H9 (cell line): ENCODE results near the gene ODAD2. TPM values are rescaled to one million over a fixed set of nuclear protein-coding genes. Genes with fewer than 3 reads are reported as not detected.

ENCODE experiments used
- DNase-seq: peaks from one replicate; pipeline ENCODE4 v3.0.0-alpha.2; 2017
- H2AFZ ChIP-seq: one replicate; pipeline ENCODE4 v1.6.1; 2013; ENCODE audit warnings: mild to moderate bottlenecking, low read length, control low read depth, moderate library complexity
- H2AK5ac ChIP-seq: 2 replicates; pipeline ENCODE4 v1.6.1; 2013; ENCODE audit warnings: low read length, control low read depth, mixed read lengths; ENCODE audit not compliant: insufficient read length
- H2BK120ac ChIP-seq: one replicate; pipeline ENCODE4 v1.6.1; 2013; ENCODE audit warnings: low read depth, mild to moderate bottlenecking, low read length, control low read depth, inconsistent platforms; ENCODE audit not compliant: poor library complexity, severe bottlenecking
- H2BK12ac ChIP-seq: 2 replicates; pipeline ENCODE4 v1.6.1; 2013; ENCODE audit warnings: low read length, control low read depth, mixed read lengths, low read depth; ENCODE audit not compliant: insufficient read length
- H2BK15ac ChIP-seq: 2 replicates; pipeline ENCODE4 v1.6.1; 2013; ENCODE audit warnings: low read depth, low read length, control low read depth
- H2BK20ac ChIP-seq: one replicate; pipeline ENCODE4 v1.6.1; 2013; ENCODE audit warnings: low read depth, mild to moderate bottlenecking, low read length, control low read depth, inconsistent platforms; ENCODE audit not compliant: poor library complexity, severe bottlenecking
- H2BK5ac ChIP-seq: 2 replicates; pipeline ENCODE4 v1.6.1; 2013; ENCODE audit warnings: low read length, control low read depth, mixed read lengths; ENCODE audit not compliant: insufficient read length
- H3K14ac ChIP-seq: 2 replicates; pipeline ENCODE4 v1.6.1; 2013; ENCODE audit warnings: low read length, control low read depth; ENCODE audit not compliant: insufficient read depth
- H3K18ac ChIP-seq: 2 replicates; pipeline ENCODE4 v1.6.1; 2013; ENCODE audit warnings: low read depth, mild to moderate bottlenecking, mixed read lengths, low read length, control low read depth; ENCODE audit not compliant: insufficient read length
- H3K23ac ChIP-seq: 2 replicates; pipeline ENCODE4 v1.6.1; 2013; ENCODE audit warnings: low read length, control low read depth, mixed read lengths, low read depth; ENCODE audit not compliant: insufficient read length
- H3K23me2 ChIP-seq: 2 replicates; pipeline ENCODE4 v1.6.1; 2013; ENCODE audit warnings: low read depth, mild to moderate bottlenecking, mixed read lengths, low read length, control low read depth; ENCODE audit not compliant: insufficient read length, poor library complexity, severe bottlenecking
- H3K27ac ChIP-seq: 2 replicates; pipeline ENCODE4 v1.5.1; 2013; ENCODE audit warnings: low read length, control low read depth, mixed read lengths, low read depth; ENCODE audit not compliant: insufficient read length
- H3K27me3 ChIP-seq: 2 replicates; pipeline ENCODE4 v1.6.1; 2013; ENCODE audit warnings: low read length, control low read depth, inconsistent platforms; ENCODE audit not compliant: insufficient read depth
- H3K4ac ChIP-seq: 2 replicates; pipeline ENCODE4 v1.6.1; 2013; ENCODE audit warnings: low read depth, mild to moderate bottlenecking, control low read depth, inconsistent platforms, low read length, moderate library complexity
- H3K4me1 ChIP-seq: 2 replicates; pipeline ENCODE4 v1.6.1; 2013; ENCODE audit warnings: low read length, control low read depth, inconsistent platforms; ENCODE audit not compliant: insufficient read depth
- H3K4me2 ChIP-seq: 2 replicates; pipeline ENCODE4 v1.6.1; 2013; ENCODE audit warnings: low read length, control low read depth, mixed read lengths; ENCODE audit not compliant: insufficient read length, insufficient read depth
- H3K56ac ChIP-seq: 2 replicates; pipeline ENCODE4 v1.6.1; 2013; ENCODE audit warnings: low read depth, mild to moderate bottlenecking, mixed read lengths, low read length, control low read depth; ENCODE audit not compliant: insufficient read length
- H3K79me1 ChIP-seq: 2 replicates; pipeline ENCODE4 v1.6.1; 2013; ENCODE audit warnings: low read depth, mild to moderate bottlenecking, moderate library complexity, low read length, control low read depth, inconsistent platforms; ENCODE audit not compliant: insufficient read depth, poor library complexity, severe bottlenecking
- H3K79me2 ChIP-seq: 2 replicates; pipeline ENCODE4 v1.6.1; 2013; ENCODE audit warnings: low read length, control low read depth, inconsistent platforms; ENCODE audit not compliant: insufficient read depth
- H3K9ac ChIP-seq: 2 replicates; pipeline ENCODE4 v1.6.1; 2013; ENCODE audit warnings: low read length, control low read depth, mixed read lengths; ENCODE audit not compliant: insufficient read length; ENCODE audit errors: extremely low read depth
- H3K9me3 ChIP-seq: one replicate; pipeline ENCODE4 v1.6.1; 2013; ENCODE audit warnings: low read depth, low read length, inconsistent platforms; ENCODE audit not compliant: control insufficient read depth
- H3T11ph ChIP-seq: one replicate; pipeline ENCODE4 v1.6.1; 2013; ENCODE audit warnings: mild to moderate bottlenecking, low read length, control low read depth, inconsistent platforms
- H4K20me1 ChIP-seq: one replicate; pipeline ENCODE4 v1.6.1; 2013; ENCODE audit not compliant: control insufficient read depth, insufficient read length, insufficient read depth
- H4K5ac ChIP-seq: 2 replicates; pipeline ENCODE4 v1.6.1; 2013; ENCODE audit warnings: low read depth, mild to moderate bottlenecking, mixed read lengths, low read length, control low read depth; ENCODE audit not compliant: insufficient read length
- H4K8ac ChIP-seq: replicated peaks from 2 replicates; pipeline ENCODE4 v1.6.1; 2013; ENCODE audit warnings: low read length, control low read depth, mixed read lengths, low read depth; ENCODE audit not compliant: insufficient read length
- H4K91ac ChIP-seq: 2 replicates; pipeline ENCODE4 v1.6.1; 2013; ENCODE audit warnings: low read depth, mild to moderate bottlenecking, moderate library complexity, mixed read lengths, low read length, control low read depth; ENCODE audit not compliant: insufficient read length
- H3K27ac Mint-ChIP-seq, 3 experiments: 2 replicates in 2 of 3; 3 replicates in 1 of 3; pipeline ENCODE4 v1.8.0; 2020 to 2021; ENCODE audit warnings: mixed read lengths in 3 of 3, mild to moderate bottlenecking in 1 of 3, moderate library complexity in 1 of 3
- H3K27me3 Mint-ChIP-seq: 2 replicates; pipeline ENCODE4 v1.8.0; 2021; ENCODE audit warnings: low read depth, mild to moderate bottlenecking, moderate library complexity, mixed read lengths
- H3K36me3 Mint-ChIP-seq, 3 experiments: 2 replicates in 2 of 3; 3 replicates in 1 of 3; pipeline ENCODE4 v1.8.0; 2020 to 2021; ENCODE audit warnings: low read depth in 3 of 3, mixed read lengths in 3 of 3; ENCODE audit not compliant: insufficient read depth in 1 of 3
- H3K4me1 Mint-ChIP-seq, 2 experiments: 2 replicates each; pipeline ENCODE4 v1.8.0; 2020; ENCODE audit warnings: mixed read lengths in 2 of 2
- H3K4me3 Mint-ChIP-seq, 2 experiments: 2 replicates in 1 of 2; 3 replicates in 1 of 2; pipeline ENCODE4 v1.8.0; 2020 to 2021; ENCODE audit warnings: mild to moderate bottlenecking in 2 of 2, mixed read lengths in 2 of 2, moderate library complexity in 1 of 2
- H3K9me3 Mint-ChIP-seq, 2 experiments: 2 replicates in 1 of 2; 3 replicates in 1 of 2; pipeline ENCODE4 v1.8.0; 2020; ENCODE audit warnings: mild to moderate bottlenecking in 2 of 2, mixed read lengths in 2 of 2, moderate library complexity in 1 of 2
- CTCF ChIP-seq: fragments of 200-600 bp; sonication (generic); conservative IDR thresholded peaks from 3 replicates; pipeline ENCODE4 v1.8.0; 2021; ENCODE audit warnings: antibody characterized with exemption, mild to moderate bottlenecking
- WGBS: extraction: QIAGEN DNeasy Blood & Tissue Kit; methylation state at CpG from one replicate; pipeline ENCODE4 v1.1.7; 2013; ENCODE audit warnings: missing lambda C conversion rate, low lambda C conversion rate, mixed read lengths; ENCODE audit not compliant: insufficient read length; ENCODE audit errors: extremely low coverage; 5-methylcytosine and 5-hydroxymethylcytosine counted together
- total RNA-seq: library from RNA; stranded (reverse); gene quantifications from 2 replicates; pipeline ENCODE4 v1.2.1, GENCODE V29; 2021

The ODAD2 gene
- total RNA-seq, 1 experiment from 2014 or later = 4.5 TPM

- Mint-ChIP-seq H3K36me3 (peaks cover 0 to 4% (median 4%) of the 10 kb centered on the region in 3 experiments; a peak in 4 of 7 replicates), H3K4me1 (no peaks in the 10 kb centered on the region), H3K27me3 (no peaks in the 10 kb centered on the region), H3K27ac (no peak overlapping the region), H3K4me3 (no peak overlapping the region), H3K9me3 (peaks cover 3 to 4% of the 10 kb centered on the region in 2 experiments; a peak in 3 of 5 replicates)
- no peaks in the 10 kb centered on the region for H3K79me2 ChIP-seq
- TF ChIP-seq CTCF = no peak
- no peak overlapping the region for H3K27ac ChIP-seq
- no peaks in the 10 kb centered on the region for H3K23me2 ChIP-seq
- no peak overlapping the region for H3K4ac ChIP-seq
- H2AFZ ChIP-seq = no peak overlapping the region
- no peak overlapping the region for H4K5ac ChIP-seq
- H4K91ac ChIP-seq = no peak overlapping the region
- H2BK5ac ChIP-seq = no peak overlapping the region
- H3K27me3 ChIP-seq = no peaks in the 10 kb centered on the region
- WGBS = no CpG with 5 or more reads among the region's 9 CpGs
- DNase-seq = no peak
- H2BK120ac ChIP-seq = no peak overlapping the region
- H3K23ac ChIP-seq = no peak overlapping the region
- no peak overlapping the region for H4K8ac ChIP-seq
- H2BK15ac ChIP-seq = no peak overlapping the region
- no peak overlapping the region for H3K56ac ChIP-seq
- H2BK20ac ChIP-seq = no peak overlapping the region
- no peaks in the 10 kb centered on the region for H3K79me1 ChIP-seq
- H3K4me1 ChIP-seq = no peaks in the 10 kb centered on the region
- no peak overlapping the region for H3K9ac ChIP-seq
- no peak overlapping the region for H3K18ac ChIP-seq
- H4K20me1 ChIP-seq = no peaks in the 10 kb centered on the region
- H3K4me2 ChIP-seq = no peak overlapping the region
- H2BK12ac ChIP-seq = no peak overlapping the region
- H3K9me3 ChIP-seq = no peaks in the 10 kb centered on the region
- H2AK5ac ChIP-seq = no peak overlapping the region
- H3T11ph ChIP-seq = no peak overlapping the region
- H3K14ac ChIP-seq = no peak overlapping the region
Observed at GRCh38 chr10:27826369-27826768, 172.5 kb downstream of the ODAD2 start.
